Measurements from ENCODE around the gene GCKR. TPM values are rescaled to one million over a fixed set of nuclear protein-coding genes. Genes with fewer than 3 reads are reported as not detected.

The GCKR gene
- not detected for polyA plus RNA-seq (2012; ENCODE audit: missing spikeins)

- no peak for TF ChIP-seq POLR2A (IDR thresholded peaks at IDR 0.05; ENCODE audit: low read depth, low read length)
- no peak for TF ChIP-seq POLR2AphosphoS5 (IDR thresholded peaks at IDR 0.05; ENCODE audit: low read depth, low read length)
- TF ChIP-seq TAF1 (IDR thresholded peaks at IDR 0.05; ENCODE audit: borderline replicate concordance, low read depth, low read length), result no peak
- FAIRE-seq (no peak), DNase-seq (ENCODE audit: insufficient read length) (no peak)
Observed at GRCh38 chr2:27496357-27497287, at the start of gene GCKR. Gene GCKR, plus strand, starts transcription at chr2:27496839. Its CDS starts 66 bp downstream, at chr2:27496905.

GRCh38 chr2:27448381-27448780 is 48.3 kb upstream of the GCKR start:
- DNase-seq (ENCODE audit: insufficient read length), result no peak
- no peak for TF ChIP-seq TAF1 (IDR thresholded peaks at IDR 0.05; ENCODE audit: borderline replicate concordance, low read depth, low read length)
- no peak for TF ChIP-seq POLR2A (IDR thresholded peaks at IDR 0.05; ENCODE audit: low read depth, low read length)
- TF ChIP-seq POLR2AphosphoS5 (IDR thresholded peaks at IDR 0.05; ENCODE audit: low read depth, low read length), result no peak
- no peak for FAIRE-seq

- DNase-seq (ENCODE audit: insufficient read length), result no peak
- TF ChIP-seq POLR2AphosphoS5 (IDR thresholded peaks at IDR 0.05; ENCODE audit: low read depth, low read length) (no peak), TAF1 (IDR thresholded peaks at IDR 0.05; ENCODE audit: borderline replicate concordance, low read depth, low read length) (no peak), POLR2A (IDR thresholded peaks at IDR 0.05; ENCODE audit: low read depth, low read length) (no peak)
- FAIRE-seq, result no peak
Observed at GRCh38 chr2:27451095-27451494, 45.5 kb upstream of the GCKR start.

- FAIRE-seq, result no peak
- no peak for DNase-seq (ENCODE audit: insufficient read length)
- TF ChIP-seq POLR2A (IDR thresholded peaks at IDR 0.05; ENCODE audit: low read depth, low read length), result no peak
Observed at GRCh38 chr2:27453968-27454367, 42.7 kb upstream of the GCKR start.

- FAIRE-seq (no peak), DNase-seq (ENCODE audit: insufficient read length) (no peak)
- no peak for TF ChIP-seq TAF1 (IDR thresholded peaks at IDR 0.05; ENCODE audit: borderline replicate concordance, low read depth, low read length)
- no peak for TF ChIP-seq POLR2A (IDR thresholded peaks at IDR 0.05; ENCODE audit: low read depth, low read length)
- no peak for TF ChIP-seq POLR2AphosphoS5 (IDR thresholded peaks at IDR 0.05; ENCODE audit: low read depth, low read length)
Observed at GRCh38 chr2:27461118-27461517, 35.5 kb upstream of the GCKR start.

- no peak for FAIRE-seq
- TF ChIP-seq POLR2AphosphoS5 (IDR thresholded peaks at IDR 0.05; ENCODE audit: low read depth, low read length) (no peak), TAF1 (IDR thresholded peaks at IDR 0.05; ENCODE audit: borderline replicate concordance, low read depth, low read length) (no peak), POLR2A (IDR thresholded peaks at IDR 0.05; ENCODE audit: low read depth, low read length) (no peak)
Observed at GRCh38 chr2:27464443-27464842, 32.2 kb upstream of the GCKR start.

GRCh38 chr2:27471961-27472360 is 24.7 kb upstream of the GCKR start:
- TF ChIP-seq POLR2AphosphoS5 (IDR thresholded peaks at IDR 0.05; ENCODE audit: low read depth, low read length) (no peak), POLR2A (IDR thresholded peaks at IDR 0.05; ENCODE audit: low read depth, low read length) (no peak), TAF1 (IDR thresholded peaks at IDR 0.05; ENCODE audit: borderline replicate concordance, low read depth, low read length) (no peak)
- no peak for FAIRE-seq
- no peak for DNase-seq (ENCODE audit: insufficient read length)

More at GRCh38 chr2:27464443-27464842, 32.2 kb upstream of the GCKR start:
- DNase-seq (ENCODE audit: insufficient read length), result no peak

GRCh38 chr2:27485496-27485895 is 11.1 kb upstream of the GCKR start:
- no peak for TF ChIP-seq POLR2A (IDR thresholded peaks at IDR 0.05; ENCODE audit: low read depth, low read length)
- TF ChIP-seq POLR2AphosphoS5 (IDR thresholded peaks at IDR 0.05; ENCODE audit: low read depth, low read length), result no peak
- TF ChIP-seq TAF1 (IDR thresholded peaks at IDR 0.05; ENCODE audit: borderline replicate concordance, low read depth, low read length), result no peak
- DNase-seq (ENCODE audit: insufficient read length) (no peak), FAIRE-seq (no peak)

- TF ChIP-seq POLR2A (IDR thresholded peaks at IDR 0.05; ENCODE audit: low read depth, low read length) (no peak), TAF1 (IDR thresholded peaks at IDR 0.05; ENCODE audit: borderline replicate concordance, low read depth, low read length) (no peak), POLR2AphosphoS5 (IDR thresholded peaks at IDR 0.05; ENCODE audit: low read depth, low read length) (no peak)
- FAIRE-seq, result no peak
- DNase-seq (ENCODE audit: insufficient read length), result no peak
Observed at GRCh38 chr2:27489118-27489497, 7.5 kb upstream of the GCKR start.

GRCh38 chr2:27489498-27490397 is 6.9 kb upstream of the GCKR start, which contains the start of gene IFT172:
Gene IFT172, minus strand, starts transcription at chr2:27489743. Its CDS starts 90 bp downstream, at chr2:27489653.
- FAIRE-seq (peak; percentile 98), DNase-seq (ENCODE audit: insufficient read length) (peak; percentile 79)
- TF ChIP-seq POLR2AphosphoS5 (IDR thresholded peaks at IDR 0.05; ENCODE audit: low read depth, low read length) (no peak), POLR2A (IDR thresholded peaks at IDR 0.05; ENCODE audit: low read depth, low read length) (peak; percentile 57; the same call in 1 of the 2 replicates), TAF1 (IDR thresholded peaks at IDR 0.05; ENCODE audit: borderline replicate concordance, low read depth, low read length) (no peak)

- no peak for FAIRE-seq
- TF ChIP-seq TAF1 (IDR thresholded peaks at IDR 0.05; ENCODE audit: borderline replicate concordance, low read depth, low read length) (no peak), POLR2A (IDR thresholded peaks at IDR 0.05; ENCODE audit: low read depth, low read length) (no peak), POLR2AphosphoS5 (IDR thresholded peaks at IDR 0.05; ENCODE audit: low read depth, low read length) (no peak)
- DNase-seq (ENCODE audit: insufficient read length), result no peak
Observed at GRCh38 chr2:27492557-27492956, 4.1 kb upstream of the GCKR start.
